CD4-positive, alpha-beta memory T cell (primary cell): ENCODE measurements around the gene ITGB4. TPM values are rescaled to one million over a fixed set of nuclear protein-coding genes. Genes with fewer than 3 reads are reported as not detected.

Experiments
- CTCF ChIA-PET: fragments of 350-600 bp; sonication (Branson Sonifier 250); formaldehyde crosslinking; loops from one replicate; lab custom pipeline; 2021; ENCODE audit warnings: inconsistent platforms; ENCODE audit not compliant: partially characterized antibody; lab: Charles Lee
- POLR2A ChIA-PET: fragments of 350-600 bp; sonication (Branson Sonifier 250); formaldehyde crosslinking; loops from one replicate; lab custom pipeline; 2021; ENCODE audit not compliant: partially characterized antibody; lab: Charles Lee
- DNase-seq, 5 donors: peaks; one replicate each; pipeline versions ENCODE4 v3.0.0 to v3.0.0-alpha.2; 2020 to 2022; ENCODE audit warnings: mixed read lengths in 1 of 5
- H3K27ac ChIP-seq: one replicate; pipeline ENCODE4 v1.7.0; 2013; ENCODE audit warnings: low read depth, low read length
- H3K27me3 ChIP-seq: 2 replicates; pipeline ENCODE4 v1.7.0; 2013; ENCODE audit warnings: mild to moderate bottlenecking, low read length, moderate library complexity; ENCODE audit not compliant: insufficient read depth
- H3K36me3 ChIP-seq: 2 replicates; pipeline ENCODE4 v1.7.0; 2013; ENCODE audit warnings: mild to moderate bottlenecking, low read length, moderate library complexity; ENCODE audit not compliant: insufficient read depth
- H3K4me1 ChIP-seq: 2 replicates; pipeline ENCODE4 v1.7.0; 2013; ENCODE audit warnings: mild to moderate bottlenecking, low read length, moderate library complexity; ENCODE audit not compliant: insufficient read depth
- H3K4me3 ChIP-seq, 2 donors: one replicate each; pipeline ENCODE4 v1.7.0; 2013; ENCODE audit warnings: low read length in 2 of 2, mild to moderate bottlenecking in 1 of 2
- H3K9me3 ChIP-seq, 2 donors: one replicate each; pipeline ENCODE4 v1.7.0; 2013; ENCODE audit warnings: low read length in 2 of 2, control low read depth in 1 of 2; ENCODE audit not compliant: control insufficient read depth in 1 of 2
- H3K27ac Mint-ChIP-seq, 7 donors: one replicate each; pipeline ENCODE4 v1.8.0; 2020 to 2021; ENCODE audit warnings: mixed read lengths in 7 of 7, mild to moderate bottlenecking in 6 of 7, inconsistent platforms in 3 of 7, moderate library complexity in 3 of 7
- H3K27me3 Mint-ChIP-seq, 2 donors: one replicate each; pipeline ENCODE4 v1.8.0; 2020 to 2021; ENCODE audit warnings: mixed read lengths in 2 of 2
- H3K36me3 Mint-ChIP-seq, 2 donors: one replicate each; pipeline ENCODE4 v1.8.0; 2020 to 2021; ENCODE audit warnings: mixed read lengths in 2 of 2, inconsistent platforms in 1 of 2, mild to moderate bottlenecking in 1 of 2
- H3K4me1 Mint-ChIP-seq, 4 donors: one replicate each; pipeline ENCODE4 v1.8.0; 2020 to 2021; ENCODE audit warnings: mixed read lengths in 4 of 4, mild to moderate bottlenecking in 1 of 4
- H3K4me3 Mint-ChIP-seq, 8 donors: one replicate each; pipeline ENCODE4 v1.8.0; 2020 to 2021; ENCODE audit warnings: mixed read lengths in 8 of 8, mild to moderate bottlenecking in 7 of 8, moderate library complexity in 6 of 8, inconsistent platforms in 3 of 8
- H3K9me3 Mint-ChIP-seq, 8 donors: one replicate each; pipeline ENCODE4 v1.8.0; 2020 to 2021; ENCODE audit warnings: mixed read lengths in 8 of 8, mild to moderate bottlenecking in 5 of 8, inconsistent platforms in 3 of 8, moderate library complexity in 1 of 8
- intact Hi-C: fragments of 100-400 bp; cut with micrococcal nuclease; formaldehyde crosslinking; loops from one replicate; pipeline ENCODE4 v1.15.1; 2023
- polyA plus RNA-seq, 2 donors: library from polyadenylated mRNA; unstranded; fragments of 300-500 nt; fragmentation: Illumina TruSeq; gene quantifications; one replicate each; pipeline ENCODE4 v1.2.3, GENCODE V29; 2021
- total RNA-seq, 2 experiments: library from RNA; stranded (reverse); gene quantifications; one replicate each; pipeline ENCODE4 v1.2.3, GENCODE V29; 2021

ITGB4 gene
- total and polyA plus RNA-seq, 4 experiments from 2014 or later = 0.25 to 1.2 (median 0.79) TPM

GRCh38 chr17:75748706-75749105 lies 27.4 kb downstream of the ITGB4 start:
- intact Hi-C loops = loop anchor here (1.0 kb wide), 1 partner anchor 73 kb away; no protein-coding TSS in a partner anchor

GRCh38 chr17:75749545-75750389 lies 28.5 kb downstream of the ITGB4 start:
- H3K27ac ChIP-seq = no peak overlapping the region
- peaks cover 0 to 3% of the 10 kb centered on the region in 2 donors for H3K27me3 Mint-ChIP-seq
- CTCF ChIA-PET = interaction anchor here (0.5 to 12.5 kb wide), 35 partner anchors 12 to 445 kb away, joined by 3 to 326 read pairs (median 4); partner anchors contain the start of genes GALK1, RECQL5, SAP30BP and SMIM5
- peaks cover 10 to 30% (median 18%) of the 10 kb centered on the region in 4 donors for H3K4me1 Mint-ChIP-seq
- no peaks in the 10 kb centered on the region for H3K27me3 ChIP-seq
- peaks cover 22% of the 10 kb centered on the region for H3K4me1 ChIP-seq
- no peaks in the 10 kb centered on the region for H3K36me3 ChIP-seq
- H3K4me3 Mint-ChIP-seq = peak overlapping the region in 4 of 8 donors; percentile 31 to 49 (median 34)
- intact Hi-C loops = loop anchor here (1.0 to 5.0 kb wide), 3 partner anchors 116 to 323 kb away; partner anchors contain the start of gene SMIM5
- no peak overlapping the region for H3K4me3 ChIP-seq
- H3K9me3 ChIP-seq = no peaks in the 10 kb centered on the region
- no peaks in the 10 kb centered on the region for H3K36me3 Mint-ChIP-seq
- no peaks in the 10 kb centered on the region for H3K9me3 Mint-ChIP-seq
- POLR2A ChIA-PET = interaction anchor here (0.8 to 1.9 kb wide), 9 partner anchors 15 to 120 kb away, joined by 3 to 6 read pairs (median 4); partner anchors contain the start of gene GALK1
- DNase-seq = peak; percentile 77 to 83 (median 78)
- H3K27ac Mint-ChIP-seq = peak overlapping the region in 3 of 7 donors; percentile 45 to 77 (median 65)

More at GRCh38 chr17:75748706-75749105, 27.4 kb downstream of the ITGB4 start:
- Histone ChIP-seq H3K9me3 (no peaks in the 10 kb centered on the region), H3K36me3 (no peaks in the 10 kb centered on the region), H3K27me3 (no peaks in the 10 kb centered on the region), H3K27ac (no peak overlapping the region), H3K4me1 (peaks cover 15% of the 10 kb centered on the region), H3K4me3 (no peak overlapping the region)
- Mint-ChIP-seq H3K27me3 (peaks cover 0 to 3% of the 10 kb centered on the region in 2 donors), H3K27ac (no peak overlapping the region), H3K36me3 (no peaks in the 10 kb centered on the region), H3K9me3 (no peaks in the 10 kb centered on the region), H3K4me3 (no peak overlapping the region), H3K4me1 (peaks cover 9 to 22% (median 15%) of the 10 kb centered on the region in 4 donors)
- ChIA-PET CTCF (interaction anchor here (0.7 to 12.5 kb wide), 43 partner anchors 11 to 444 kb away, joined by 3 to 326 read pairs (median 4); partner anchors contain the start of genes GALK1, RECQL5, SAP30BP and SMIM5), POLR2A (interaction anchor here (1.3 to 1.9 kb wide), 6 partner anchors 73 to 119 kb away, joined by 3 to 6 read pairs (median 4); partner anchors contain the start of gene RECQL5)
- DNase-seq = no peak

GRCh38 chr17:75750661-75751423 lies 29.6 kb downstream of the ITGB4 start:
- intact Hi-C loops = loop anchor here (1.0 to 5.0 kb wide), 3 partner anchors 118 to 325 kb away; partner anchors contain the start of gene SMIM5
- CTCF ChIA-PET = interaction anchor here (1.0 to 12.5 kb wide), 13 partner anchors 12 to 151 kb away, joined by 3 to 326 read pairs (median 6); partner anchors contain the start of genes GALK1, RECQL5, SAP30BP and SMIM5
- H3K27ac Mint-ChIP-seq = no peak overlapping the region
- no peaks in the 10 kb centered on the region for H3K9me3 Mint-ChIP-seq
- H3K4me1 Mint-ChIP-seq = peaks cover 11 to 33% (median 21%) of the 10 kb centered on the region in 4 donors
- H3K9me3 ChIP-seq = no peaks in the 10 kb centered on the region
- H3K4me1 ChIP-seq = peaks cover 22% of the 10 kb centered on the region
- H3K27ac ChIP-seq = no peak overlapping the region
- POLR2A ChIA-PET = interaction anchor here (0.8 to 1.8 kb wide), 4 partner anchors 14 to 93 kb away, joined by 3 to 5 read pairs (median 4); partner anchors contain the start of gene GALK1
- H3K27me3 Mint-ChIP-seq = peaks cover 0 to 3% of the 10 kb centered on the region in 2 donors
- DNase-seq = no peak
- H3K4me3 ChIP-seq = no peak overlapping the region
- no peaks in the 10 kb centered on the region for H3K36me3 Mint-ChIP-seq
- H3K27me3 ChIP-seq = no peaks in the 10 kb centered on the region
- no peaks in the 10 kb centered on the region for H3K36me3 ChIP-seq
- no peak overlapping the region for H3K4me3 Mint-ChIP-seq

- intact Hi-C loops = loop anchor here (5.0 kb wide), 1 partner anchor 255 kb away; no protein-coding TSS in a partner anchor
- no peaks in the 10 kb centered on the region for H3K27me3 ChIP-seq
- H3K27ac Mint-ChIP-seq = peak overlapping the region in 1 of 7 donors; percentile 21
- no peak overlapping the region for H3K4me3 ChIP-seq
- peaks cover 0 to 3% of the 10 kb centered on the region in 2 donors for H3K27me3 Mint-ChIP-seq
- H3K36me3 ChIP-seq = no peaks in the 10 kb centered on the region
- H3K9me3 ChIP-seq = no peaks in the 10 kb centered on the region
- no peaks in the 10 kb centered on the region for H3K36me3 Mint-ChIP-seq
- no peak for DNase-seq
- ChIA-PET CTCF (interaction anchor here (1.5 to 12.5 kb wide), 9 partner anchors 11 to 152 kb away, joined by 3 to 326 read pairs (median 27); partner anchors contain the start of genes GALK1, RECQL5, SAP30BP and SMIM5), POLR2A (interaction anchor here (1.6 to 2.9 kb wide), 3 partner anchors 25 to 103 kb away, joined by 4 to 117 read pairs (median 19); partner anchors contain the start of gene WBP2)
- peaks cover 22% of the 10 kb centered on the region for H3K4me1 ChIP-seq
- H3K27ac ChIP-seq = no peak overlapping the region
- peak overlapping the region in 1 of 8 donors; percentile 10 for H3K4me3 Mint-ChIP-seq
- H3K9me3 Mint-ChIP-seq = no peaks in the 10 kb centered on the region
- peaks cover 11 to 33% (median 22%) of the 10 kb centered on the region in 4 donors for H3K4me1 Mint-ChIP-seq
These were observed 30.6 kb downstream of the ITGB4 start for GRCh38 chr17:75751676-75752404.

GRCh38 chr17:75752405-75752709 lies 31.1 kb downstream of the ITGB4 start:
- POLR2A ChIA-PET = interaction anchor here (2.4 to 2.9 kb wide), 3 partner anchors 13 to 102 kb away, joined by 19 to 117 read pairs (median 36); partner anchors contain the start of genes GALK1 and WBP2
- DNase-seq = no peak
- H3K4me1 ChIP-seq = peaks cover 22% of the 10 kb centered on the region
- no peaks in the 10 kb centered on the region for H3K36me3 ChIP-seq
- Mint-ChIP-seq H3K9me3 (no peaks in the 10 kb centered on the region), H3K27ac (peak overlapping the region in 1 of 7 donors; percentile 53), H3K4me1 (peaks cover 11 to 33% (median 22%) of the 10 kb centered on the region in 4 donors), H3K4me3 (peak overlapping the region in 2 of 8 donors; percentile 20 to 64), H3K27me3 (peaks cover 0 to 3% of the 10 kb centered on the region in 2 donors), H3K36me3 (no peaks in the 10 kb centered on the region)
- H3K4me3 ChIP-seq = no peak overlapping the region
- intact Hi-C loops = loop anchor here (5.0 kb wide), 1 partner anchor 255 kb away; no protein-coding TSS in a partner anchor
- no peak overlapping the region for H3K27ac ChIP-seq
- no peaks in the 10 kb centered on the region for H3K27me3 ChIP-seq
- H3K9me3 ChIP-seq = no peaks in the 10 kb centered on the region
- CTCF ChIA-PET = interaction anchor here (1.5 to 12.5 kb wide), 8 partner anchors 11 to 122 kb away, joined by 3 to 326 read pairs (median 24); partner anchors contain the start of genes GALK1, RECQL5, SAP30BP and SMIM5
